ENCODE results near the gene SBF1.
A peak's percentile ranks its signal among the peaks of the same experiment; 100 is the strongest.

Gene SBF1

DNA sequence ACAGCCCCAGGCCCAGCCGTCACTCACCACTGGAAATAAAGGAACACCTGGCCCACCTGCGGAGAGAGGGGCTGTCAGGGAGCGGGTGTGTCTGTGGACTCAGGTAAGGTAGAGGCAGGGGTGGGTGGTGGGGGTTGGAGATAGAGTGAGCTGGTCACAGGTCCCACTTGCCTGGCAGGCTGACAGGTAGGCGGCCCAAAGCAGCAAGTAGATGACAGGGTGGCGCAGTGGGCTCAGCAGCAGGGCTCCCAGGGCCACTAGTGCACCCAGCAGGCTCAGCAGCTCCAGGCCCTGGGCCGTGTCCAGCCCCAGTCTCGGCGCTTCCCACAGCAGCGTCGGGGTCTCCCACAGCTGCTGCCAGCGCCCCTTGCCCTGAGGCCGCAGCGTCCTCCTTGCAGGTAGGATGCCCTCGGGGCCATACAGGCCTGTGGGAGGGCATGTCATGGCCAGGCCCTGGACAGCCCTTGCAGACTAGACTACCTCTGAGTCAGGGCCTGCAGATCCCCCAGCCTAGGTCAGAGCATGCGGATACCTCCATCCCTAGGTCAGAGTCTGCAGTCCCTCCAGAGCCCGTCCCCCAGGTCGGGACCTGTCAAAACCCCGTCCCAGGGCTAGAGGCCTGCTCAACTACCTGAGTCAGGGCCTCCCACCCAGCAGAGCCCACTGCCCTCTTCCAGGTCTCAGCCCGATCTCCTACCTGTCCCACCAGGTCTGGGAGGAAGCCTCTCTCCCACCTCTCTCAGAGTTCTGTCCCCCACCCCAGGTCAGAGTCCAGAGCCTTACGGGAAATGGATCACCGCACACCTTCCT, 32.0 kb upstream of the SBF1 start:
- DNase-seq, result no peak

GRCh38 chr22:50505776-50506610, 31.2 kb upstream of the SBF1 start:
- DNase-seq, result no peak

DNA sequence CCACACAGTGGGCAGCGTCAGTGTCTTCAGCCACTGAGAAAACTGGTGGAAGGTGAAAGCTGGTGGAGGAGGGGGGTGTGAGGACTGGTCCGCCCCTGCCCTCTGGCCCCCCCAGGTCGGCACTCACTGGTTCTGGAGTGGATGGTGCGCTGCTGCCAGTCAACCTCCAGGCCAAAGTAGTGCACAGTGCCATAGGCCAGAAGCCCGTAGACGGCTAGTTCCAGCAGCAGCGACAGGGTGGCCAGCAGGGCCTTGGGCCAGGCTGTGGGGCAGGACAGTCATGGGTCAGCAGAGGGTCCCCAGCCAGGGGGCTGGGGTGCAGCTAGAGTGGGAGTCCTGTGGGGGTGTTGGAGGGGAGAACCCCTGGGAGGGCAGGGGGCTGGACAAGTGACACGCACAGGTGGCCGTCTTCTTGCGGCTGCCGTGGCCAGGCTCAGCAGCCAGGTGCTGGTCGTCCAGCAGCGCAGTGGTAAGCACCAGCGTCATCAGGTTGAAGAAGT, 30.5 kb upstream of the SBF1 start:
- DNase-seq, result no peak

DNA sequence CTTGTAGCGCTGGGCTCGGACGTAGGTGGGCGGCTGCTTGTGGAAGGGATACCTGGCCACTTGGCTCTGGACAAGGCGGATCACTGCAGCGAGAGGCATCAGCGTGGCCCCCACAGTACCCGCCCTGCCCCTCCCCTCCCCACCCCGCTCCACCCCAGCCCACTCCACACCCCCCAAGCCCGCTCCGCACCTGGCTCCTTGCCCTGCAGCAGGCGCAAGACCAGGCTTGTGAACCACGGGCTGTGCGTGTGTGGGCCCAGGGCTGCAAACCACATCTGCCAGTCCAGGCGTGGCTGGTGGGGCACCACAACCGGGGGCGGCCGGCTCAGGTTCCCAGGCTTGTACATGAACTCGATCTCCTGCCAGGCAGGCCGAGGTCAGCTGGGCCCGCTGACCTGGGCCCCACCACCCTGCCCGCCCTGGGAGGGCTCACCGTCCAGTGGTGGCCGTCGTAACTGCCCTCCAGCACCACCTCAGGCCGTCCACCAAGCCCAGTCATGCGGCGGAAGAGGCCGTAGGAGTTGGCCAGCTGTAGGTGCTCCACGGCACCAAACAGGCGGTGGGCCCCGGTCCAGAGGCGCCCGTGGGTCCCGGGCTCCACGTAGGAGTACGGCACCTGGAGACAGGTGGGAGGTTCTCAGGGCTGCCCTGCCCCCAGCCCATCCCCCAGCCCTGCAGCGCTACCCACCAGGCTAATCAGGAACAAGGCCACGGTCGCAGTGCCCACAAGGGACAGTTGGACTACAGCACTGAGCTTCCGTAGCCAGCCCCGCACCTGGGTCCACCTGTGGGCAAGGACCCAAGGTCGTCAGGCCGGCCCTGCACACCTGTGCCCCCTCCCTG, 29.8 kb upstream of the SBF1 start:
- DNase-seq, result no peak

DNA sequence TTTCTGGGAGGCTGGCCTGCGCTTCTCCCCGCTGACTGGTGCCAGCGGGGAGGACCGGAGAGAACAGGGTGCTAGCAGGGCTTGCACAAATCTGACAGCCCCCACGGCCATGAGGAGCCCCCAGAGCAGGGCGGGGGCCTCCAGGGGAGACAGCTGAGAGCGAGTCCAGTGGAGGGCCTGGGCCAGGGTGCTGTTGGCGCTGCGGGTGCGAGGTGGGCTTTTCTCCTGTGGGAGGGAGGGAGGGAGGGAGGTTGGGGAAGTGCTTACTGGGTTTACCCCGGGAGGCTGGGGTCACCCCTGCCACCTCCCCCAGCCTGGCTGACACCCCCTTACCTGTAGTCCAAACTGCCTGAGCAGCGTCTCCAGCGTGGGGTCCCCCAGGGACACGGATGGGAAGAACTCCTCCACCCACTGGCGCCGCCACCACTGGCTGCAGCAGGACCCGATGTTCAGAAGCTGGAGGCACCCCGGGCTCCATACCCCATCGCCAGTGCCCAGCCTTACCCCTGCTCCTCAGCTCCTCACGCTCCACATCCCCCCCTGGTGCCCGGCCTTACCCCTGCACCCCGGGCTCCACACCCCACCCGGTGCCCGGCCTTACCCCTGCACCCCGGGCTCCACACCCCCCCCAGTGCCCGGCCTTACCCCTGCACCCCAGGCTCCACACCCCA, 28.8 kb upstream of the SBF1 start:
- DNase-seq, result no peak

- DNase-seq, result no peak
Observed at GRCh38 chr22:50502628-50503474, 28.0 kb upstream of the SBF1 start.

DNA sequence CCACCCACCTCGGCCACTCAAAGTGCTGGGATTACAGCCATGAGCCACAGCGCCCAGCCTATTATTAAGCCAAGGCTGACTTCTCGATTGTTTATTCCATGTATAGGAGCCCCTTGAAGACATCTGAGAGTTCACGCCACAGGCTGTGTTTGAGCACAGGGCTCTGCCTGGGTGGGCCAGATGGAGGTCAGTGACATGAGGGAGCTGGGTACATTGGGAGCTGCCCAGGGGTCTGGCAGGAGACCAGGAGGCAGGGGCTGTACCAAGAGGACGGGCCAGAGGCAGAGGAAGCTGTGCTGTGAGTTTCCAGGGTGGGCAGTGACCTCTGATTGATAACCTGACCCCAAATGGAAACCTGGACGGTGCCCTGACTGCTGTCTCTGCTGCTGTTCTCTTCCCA, 27.3 kb upstream of the SBF1 start:
- DNase-seq, result no peak

- DNase-seq, result no peak
Observed at GRCh38 chr22:50500452-50500851, 25.6 kb upstream of the SBF1 start.

DNA sequence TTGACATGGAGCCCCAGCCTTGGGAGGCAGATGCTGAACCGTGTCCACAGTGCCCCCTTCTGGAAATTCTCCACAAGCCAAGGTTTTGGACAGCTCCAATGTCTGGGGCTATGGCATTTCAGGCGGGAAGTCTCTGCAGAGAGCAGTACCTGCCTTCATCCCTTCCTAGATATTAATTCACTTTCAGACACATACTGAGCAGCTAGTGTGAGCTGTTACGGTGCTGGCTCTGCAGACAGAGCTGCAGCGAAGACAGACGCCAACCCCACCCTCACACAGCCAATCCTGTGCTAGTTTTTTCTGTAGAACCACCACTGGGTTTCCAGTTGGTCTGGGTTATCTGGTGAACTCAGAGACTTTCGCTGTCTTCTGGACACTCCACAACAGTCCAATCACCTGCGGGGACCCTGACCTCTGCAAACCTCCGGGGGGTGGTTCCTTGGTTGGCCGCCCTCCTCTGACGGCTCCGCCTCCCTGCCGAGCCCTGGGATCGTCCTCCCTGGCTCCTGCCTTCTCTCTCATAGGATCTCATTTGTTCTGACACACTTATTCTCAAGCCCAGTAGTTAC, 23.6 kb upstream of the SBF1 start:
- DNase-seq, result peak; percentile 61 to 63

- DNase-seq, result no peak
Observed at GRCh38 chr22:50497093-50497492, 22.3 kb upstream of the SBF1 start.

DNA sequence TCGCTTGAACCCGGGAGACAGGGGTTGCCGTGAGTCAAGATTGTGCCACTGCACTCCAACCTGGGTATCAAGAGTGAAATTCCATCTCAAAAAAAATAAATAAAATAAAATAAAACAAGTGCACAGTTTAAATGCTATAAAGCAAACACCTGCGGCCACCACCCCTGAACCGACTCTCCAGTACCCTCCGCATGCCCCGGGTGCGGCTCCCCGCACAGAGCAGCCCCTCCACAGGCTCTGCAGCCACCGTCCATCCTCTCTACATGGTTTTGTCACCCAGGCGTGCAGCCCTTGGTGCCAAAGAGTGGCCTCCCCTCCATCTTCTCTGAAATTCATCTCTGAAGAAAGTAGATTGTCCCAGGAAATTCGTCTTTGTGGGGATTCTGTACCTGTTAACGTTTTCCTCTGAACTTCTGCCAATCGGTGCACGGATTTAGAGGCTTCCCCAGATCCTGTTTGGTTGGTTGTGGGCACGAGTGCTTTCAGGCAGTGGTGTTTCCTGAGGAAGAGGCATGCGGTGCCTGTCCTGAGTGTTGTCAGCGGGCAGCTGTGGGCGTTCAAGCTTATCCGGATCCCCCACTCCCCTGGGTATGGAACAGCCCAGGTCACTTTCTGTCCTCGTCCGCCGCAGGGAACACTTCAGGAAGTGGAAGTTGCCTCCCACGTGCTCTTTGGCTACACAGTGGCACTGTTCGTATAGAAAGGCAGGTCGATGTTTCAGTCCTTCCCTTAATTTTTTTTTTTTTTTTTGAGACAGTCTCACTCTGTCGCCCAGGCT, 15.9 kb upstream of the SBF1 start:
- DNase-seq, result no peak

- DNase-seq, result no peak
Observed at GRCh38 chr22:50489363-50490243, 14.8 kb upstream of the SBF1 start.

DNA sequence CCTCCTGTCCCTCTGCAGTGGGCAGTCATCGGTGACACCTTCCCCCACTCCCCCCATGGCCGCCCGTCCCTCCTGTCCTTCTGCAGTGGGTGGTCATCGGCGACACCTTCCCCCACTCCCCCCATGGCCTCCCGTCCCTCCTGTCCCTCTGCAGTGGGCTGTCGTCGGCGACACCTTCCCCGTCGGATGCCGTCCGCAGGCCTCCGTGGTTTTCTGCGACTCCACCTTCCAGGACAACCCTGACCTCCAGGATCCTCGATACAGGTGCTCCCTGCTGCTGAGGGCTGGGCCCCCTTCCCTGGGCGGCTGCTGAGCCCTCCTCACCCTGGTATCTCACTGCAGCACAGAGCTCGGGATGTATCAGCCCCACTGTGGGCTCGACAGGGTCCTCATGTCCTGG, 14.1 kb upstream of the SBF1 start:
- no peak for DNase-seq

DNA sequence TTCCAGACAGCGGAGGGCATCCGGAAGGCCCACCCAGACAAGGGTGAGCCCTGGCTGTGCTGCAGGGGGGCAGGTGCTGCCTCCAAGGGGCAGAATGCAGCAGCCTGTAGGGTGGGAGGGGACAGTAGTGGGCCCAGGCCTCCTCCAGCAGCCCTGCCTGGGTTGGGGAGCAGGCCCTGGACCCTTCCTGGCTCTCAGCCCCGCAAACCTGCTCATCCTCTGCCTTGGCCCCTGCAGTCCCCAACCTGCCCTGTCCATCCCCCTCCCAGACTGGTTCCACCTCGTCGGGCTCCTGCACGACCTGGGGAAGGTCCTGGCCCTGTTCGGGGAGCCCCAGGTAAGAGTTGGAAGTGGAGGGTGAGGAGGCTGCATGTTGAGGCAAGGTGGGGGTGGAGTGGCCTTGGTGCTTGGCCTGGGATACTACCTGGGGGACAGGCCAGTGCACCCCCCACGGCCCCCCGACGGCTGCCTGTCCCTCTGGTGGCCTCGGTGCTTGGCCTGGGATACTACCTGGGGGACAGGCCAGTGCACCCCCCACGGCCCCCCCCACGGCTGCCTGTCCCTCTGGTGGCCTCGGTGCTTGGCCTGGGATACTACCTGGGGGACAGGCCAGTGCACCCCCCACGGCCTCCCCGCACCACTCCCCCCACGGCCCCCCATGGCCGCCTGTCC, 13.3 kb upstream of the SBF1 start:
- no peak for DNase-seq

DNA sequence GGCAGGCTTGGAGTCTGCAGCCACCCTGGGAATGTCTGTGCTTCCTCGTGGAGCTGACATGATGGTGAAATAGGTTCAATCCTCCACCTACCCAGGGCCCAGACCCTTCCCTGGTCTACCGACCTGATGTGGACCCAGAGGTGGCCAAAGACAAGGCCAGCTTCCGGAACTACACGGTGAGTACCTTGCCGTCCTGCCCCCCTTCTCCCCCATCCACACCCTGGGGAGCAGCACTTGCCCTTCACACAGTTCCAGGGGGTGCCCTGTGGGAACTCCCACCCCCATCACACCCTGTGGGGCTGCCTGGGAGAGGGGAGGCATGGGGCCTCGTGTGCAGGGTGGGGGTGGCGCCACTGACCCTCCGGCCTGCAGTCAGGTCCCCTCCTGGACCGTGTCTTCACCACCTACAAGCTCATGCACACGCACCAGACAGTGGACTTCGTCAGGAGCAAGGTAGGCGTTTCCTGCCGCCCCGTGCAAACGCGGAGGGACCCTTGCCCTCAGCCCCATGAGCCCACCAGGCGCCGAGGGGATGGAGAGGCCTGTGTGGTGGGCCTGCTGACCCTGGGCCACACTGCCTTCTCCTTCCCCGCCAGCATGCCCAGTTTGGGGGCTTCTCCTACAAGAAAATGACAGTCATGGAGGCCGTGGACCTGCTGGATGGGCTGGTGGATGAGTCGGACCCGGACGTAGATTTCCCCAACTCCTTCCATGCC, 12.6 kb upstream of the SBF1 start:
- no peak for DNase-seq

DNA sequence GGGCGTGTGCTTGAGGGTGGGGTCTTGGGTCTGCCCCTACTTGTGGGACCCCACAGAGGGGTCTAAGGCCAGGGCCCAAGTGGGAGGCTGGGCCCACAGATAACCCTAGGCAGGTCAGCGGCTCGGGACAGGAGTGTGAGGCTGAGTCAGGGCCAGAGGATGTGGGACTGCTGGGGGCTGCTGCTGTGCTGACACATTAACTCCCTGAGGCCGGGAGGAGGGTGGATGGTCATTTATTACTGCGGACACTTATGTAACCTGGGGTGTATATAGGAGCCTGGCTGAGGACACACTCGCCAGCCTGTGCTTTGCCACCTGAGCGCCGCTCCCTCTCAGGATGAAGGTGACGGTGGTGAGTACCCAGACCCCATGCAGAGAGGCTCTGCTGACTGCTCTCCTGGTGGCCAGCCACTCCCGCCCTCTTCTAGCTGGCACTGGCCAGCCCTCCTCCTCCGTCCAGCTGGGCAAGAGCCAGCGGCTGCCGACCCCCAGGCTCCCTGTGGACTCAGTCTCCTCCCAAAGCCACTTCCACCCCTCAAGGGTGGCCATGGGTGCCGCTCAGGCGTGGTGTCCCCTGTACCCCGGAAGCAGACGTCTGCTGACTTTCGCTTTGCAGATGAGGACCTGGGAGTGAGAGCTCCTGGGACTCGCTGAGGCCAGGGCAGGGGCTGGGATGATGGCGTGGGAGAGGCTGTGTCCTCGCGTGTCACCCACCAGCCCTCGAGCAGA, 11.9 kb upstream of the SBF1 start, which contains the start of gene MIOX:
Gene MIOX, plus strand, starts transcription at position 299 of the 729 bp plus-strand sequence. Its CDS starts 39 bp downstream, at position 338.
- no peak for DNase-seq
